IMR-90 (cell line): ENCODE data around the gene TACC3. TPM values are rescaled to one million over a fixed set of nuclear protein-coding genes. Genes with fewer than 3 reads are reported as not detected.

Experiments
- CTCF ChIP-seq: conservative IDR thresholded peaks from 2 replicates; pipeline ENCODE4 v1.5.1; 2012; ENCODE audit warnings: mild to moderate bottlenecking, low read depth, low read length, improper control_type of control experiment
- polyA plus RNA-seq, 3 experiments: library from polyadenylated mRNA; depleted of rRNA; stranded (reverse); fragments of >200 nt; gene quantifications; 2 replicates each; pipeline ENCODE4 v1.2.3, GENCODE V29; 2012; ENCODE audit warnings: low replicate concordance in 1 of 3
- total RNA-seq: library from RNA; depleted of rRNA; stranded (reverse); fragments of >200 nt; gene quantifications from 2 replicates; pipeline ENCODE4 v1.2.3, GENCODE V29; 2012

The TACC3 gene
- total and polyA plus RNA-seq, 2 of the 4 experiments (the other 2 are of a cell fraction), result 15.1 to 49.7 TPM

GRCh38 chr4:1766106-1767060 is 45.1 kb downstream of the TACC3 start (continued):
- TF ChIP-seq CTCF, result no peak
